CD4-positive, alpha-beta T cell (primary cell): ENCODE data around the gene TOMT. TPM values are rescaled to one million over a fixed set of nuclear protein-coding genes. Genes with fewer than 3 reads are reported as not detected.

ENCODE experiments used
- ATAC-seq: fragments of 200-7000 bp; cut with Tn5 transposase; one replicate; pipeline ENCODE4 v1.10.0; 2022; ENCODE audit warnings: mild to moderate bottlenecking; ENCODE audit not compliant: poor library complexity
- CTCF ChIA-PET: fragments of 350-600 bp; sonication (Branson Sonifier 250); formaldehyde crosslinking; loops from one replicate; lab custom pipeline; 2021; ENCODE audit warnings: antibody characterized with exemption, inconsistent platforms; lab: Charles Lee
- POLR2A ChIA-PET: fragments of 350-600 bp; sonication (Branson Sonifier 250); formaldehyde crosslinking; loops from one replicate; lab custom pipeline; 2021; ENCODE audit warnings: antibody characterized with exemption, inconsistent platforms; lab: Charles Lee
- DNase-seq, 14 experiments: peaks; one replicate each; pipeline ENCODE4 v3.0.0-alpha.2; 2013 to 2020; ENCODE audit warnings: mixed read lengths in 2 of 14
- H3K27ac ChIP-seq, 2 donors: one replicate each; pipeline versions ENCODE4 v1.5.1 to v1.7.0; 2013; ENCODE audit warnings: low read length in 2 of 2, low read depth in 1 of 2, mild to moderate bottlenecking in 1 of 2
- H3K27me3 ChIP-seq, 2 experiments: 1 replicate in 1 of 2; 2 replicates in 1 of 2; pipeline versions ENCODE4 v1.6.1 to v1.7.0; 2013; ENCODE audit warnings: low read length in 2 of 2, control low read depth in 1 of 2, mild to moderate bottlenecking in 1 of 2, moderate library complexity in 1 of 2; ENCODE audit not compliant: insufficient read depth in 2 of 2, control insufficient read depth in 1 of 2
- H3K36me3 ChIP-seq: one replicate; pipeline ENCODE4 v1.6.1; 2013; ENCODE audit warnings: low read length, control low read depth; ENCODE audit not compliant: insufficient read depth
- H3K4me1 ChIP-seq: one replicate; pipeline ENCODE4 v1.6.1; 2013; ENCODE audit warnings: low read length, control low read depth; ENCODE audit not compliant: insufficient read depth
- H3K4me3 ChIP-seq: one replicate; pipeline ENCODE4 v1.5.1; 2013; ENCODE audit warnings: mild to moderate bottlenecking, low read length, moderate library complexity
- H3K9me3 ChIP-seq, 2 experiments: 1 replicate in 1 of 2; 2 replicates in 1 of 2; pipeline versions ENCODE4 v1.6.1 to v1.7.0; 2013; ENCODE audit warnings: low read length in 2 of 2, mild to moderate bottlenecking in 2 of 2, control low read depth in 1 of 2, moderate library complexity in 1 of 2; ENCODE audit not compliant: control insufficient read depth in 1 of 2, insufficient read depth in 1 of 2
- H3K27ac Mint-ChIP-seq: one replicate; pipeline ENCODE4 v1.8.0; 2020; ENCODE audit warnings: mixed read lengths
- H3K27me3 Mint-ChIP-seq: one replicate; pipeline ENCODE4 v1.8.0; 2021; ENCODE audit warnings: mixed read lengths
- H3K36me3 Mint-ChIP-seq: one replicate; pipeline ENCODE4 v1.8.0; 2021; ENCODE audit warnings: low read depth, mixed read lengths
- H3K4me1 Mint-ChIP-seq: one replicate; pipeline ENCODE4 v1.8.0; 2021; ENCODE audit warnings: low read depth, mixed read lengths
- H3K4me3 Mint-ChIP-seq: one replicate; pipeline ENCODE4 v1.8.0; 2020; ENCODE audit warnings: mild to moderate bottlenecking, mixed read lengths
- H3K9me3 Mint-ChIP-seq: one replicate; pipeline ENCODE4 v1.8.0; 2020; ENCODE audit warnings: mixed read lengths
- intact Hi-C, 2 experiments: fragments of 100-400 bp; cut with DNase I in 1 of 2; cut with micrococcal nuclease in 1 of 2; formaldehyde crosslinking; loops; one replicate each; pipeline versions ENCODE4 v1.15.1 to v1.9.0; 2023 to 2025; cut with DNase I, micrococcal nuclease
- total RNA-seq, 174 experiments: library from RNA in 2 of 174; stranded (reverse) in 2 of 174; gene quantifications; one replicate each; pipeline ENCODE4 v1.2.3 and lab custom pipeline; 2021 to 2026
- TF ChIP-seq, protein P1 (sequence below): fragments of 200-600 bp; IDR thresholded peaks from one replicate; pipeline ENCODE4 v1.8.0; 2022; ENCODE audit warnings: antibody characterized with exemption, mild to moderate bottlenecking

The TOMT gene
- total RNA-seq, 2 experiments from 2014 or later: not detected

DNA sequence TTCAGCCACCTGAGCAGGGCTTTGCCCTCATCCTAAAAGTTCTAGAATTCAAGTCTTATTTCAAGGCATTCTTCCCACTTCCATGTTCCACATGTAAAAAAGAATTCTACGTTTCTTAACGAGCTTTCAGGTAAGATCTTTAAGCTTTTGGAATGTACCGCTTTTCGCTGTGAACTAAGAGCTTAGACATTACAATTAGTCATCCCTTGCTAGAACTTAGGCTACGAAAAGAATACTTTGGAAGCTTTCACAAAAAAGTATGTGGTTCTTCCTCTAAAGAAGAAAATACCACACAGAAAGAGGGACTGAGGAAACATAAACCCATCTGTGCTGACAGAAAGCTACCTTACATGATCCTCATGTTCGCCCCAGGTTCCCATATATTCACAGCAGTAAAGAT lies 27.2 kb upstream of the TOMT start:
- TF ChIP-seq, protein P1, sequence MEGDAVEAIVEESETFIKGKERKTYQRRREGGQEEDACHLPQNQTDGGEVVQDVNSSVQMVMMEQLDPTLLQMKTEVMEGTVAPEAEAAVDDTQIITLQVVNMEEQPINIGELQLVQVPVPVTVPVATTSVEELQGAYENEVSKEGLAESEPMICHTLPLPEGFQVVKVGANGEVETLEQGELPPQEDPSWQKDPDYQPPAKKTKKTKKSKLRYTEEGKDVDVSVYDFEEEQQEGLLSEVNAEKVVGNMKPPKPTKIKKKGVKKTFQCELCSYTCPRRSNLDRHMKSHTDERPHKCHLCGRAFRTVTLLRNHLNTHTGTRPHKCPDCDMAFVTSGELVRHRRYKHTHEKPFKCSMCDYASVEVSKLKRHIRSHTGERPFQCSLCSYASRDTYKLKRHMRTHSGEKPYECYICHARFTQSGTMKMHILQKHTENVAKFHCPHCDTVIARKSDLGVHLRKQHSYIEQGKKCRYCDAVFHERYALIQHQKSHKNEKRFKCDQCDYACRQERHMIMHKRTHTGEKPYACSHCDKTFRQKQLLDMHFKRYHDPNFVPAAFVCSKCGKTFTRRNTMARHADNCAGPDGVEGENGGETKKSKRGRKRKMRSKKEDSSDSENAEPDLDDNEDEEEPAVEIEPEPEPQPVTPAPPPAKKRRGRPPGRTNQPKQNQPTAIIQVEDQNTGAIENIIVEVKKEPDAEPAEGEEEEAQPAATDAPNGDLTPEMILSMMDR: no peak
- CTCF ChIA-PET: interaction anchor here (1.3 to 2.5 kb wide), 3 partner anchors 12 to 53 kb away, joined by 4 to 9 read pairs (median 4); no protein-coding TSS in a partner anchor
- ATAC-seq: no peak
- H3K27me3 ChIP-seq: no peaks in the 10 kb centered on the region
- H3K9me3 ChIP-seq: no peaks in the 10 kb centered on the region
- no peak overlapping the region for H3K4me3 ChIP-seq
- H3K27ac ChIP-seq: no peak overlapping the region
- peaks cover 3% of the 10 kb centered on the region for H3K36me3 ChIP-seq
- Mint-ChIP-seq H3K9me3 (no peaks in the 10 kb centered on the region), H3K27ac (peak overlapping the region; percentile 92), H3K36me3 (peaks cover 12% of the 10 kb centered on the region), H3K4me1 (peaks cover 46% of the 10 kb centered on the region), H3K4me3 (peak overlapping the region; percentile 61), H3K27me3 (no peaks in the 10 kb centered on the region)
- DNase-seq: no peak
- H3K4me1 ChIP-seq: peaks cover 34% of the 10 kb centered on the region
- intact Hi-C loops: no loop called here
- POLR2A ChIA-PET: interaction anchor here (1.2 to 2.9 kb wide), 3 partner anchors 34 to 53 kb away, joined by 4 to 31 read pairs (median 6); partner anchors contain the start of gene ANAPC15

DNA sequence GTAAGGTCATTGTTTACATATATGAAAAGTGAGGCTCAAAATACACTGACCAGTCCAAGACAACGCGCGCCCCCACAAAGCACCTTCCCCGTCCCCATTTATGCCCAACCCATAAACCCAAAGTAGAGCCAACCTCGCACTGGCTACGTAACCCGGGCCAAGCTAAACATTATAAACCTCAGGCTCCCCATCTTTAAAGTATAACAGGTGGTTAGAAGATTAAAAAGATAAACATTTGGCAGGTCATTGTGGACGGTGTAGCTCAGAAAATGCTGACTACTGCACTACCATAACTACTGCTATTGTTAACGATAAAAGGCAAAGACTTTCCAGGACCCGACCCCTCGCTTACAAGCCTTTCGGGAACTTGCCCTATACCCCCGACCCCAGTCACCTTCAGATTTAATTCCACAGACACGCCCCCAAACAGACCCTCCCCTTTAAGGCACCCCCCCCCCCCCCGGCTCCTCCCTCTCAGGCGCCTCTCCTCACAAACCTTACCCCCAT lies 25.9 kb upstream of the TOMT start:
- H3K36me3 ChIP-seq: peaks cover 3% of the 10 kb centered on the region
- Mint-ChIP-seq H3K36me3 (peaks cover 12% of the 10 kb centered on the region), H3K4me3 (peak overlapping the region; percentile 95), H3K9me3 (no peaks in the 10 kb centered on the region), H3K4me1 (peaks cover 46% of the 10 kb centered on the region), H3K27ac (peak overlapping the region; percentile 92), H3K27me3 (no peaks in the 10 kb centered on the region)
- intact Hi-C loops: loop anchor here (1.0 to 2.0 kb wide), 5 partner anchors 23 to 143 kb away; partner anchors contain the start of genes ANAPC15 (in 2 of the 2) and LAMTOR1 (in 1 of the 2)
- ChIA-PET POLR2A (interaction anchor here (0.6 to 2.9 kb wide), 7 partner anchors 11 to 149 kb away, joined by 3 to 31 read pairs (median 3); no protein-coding TSS in a partner anchor), CTCF (interaction anchor here (1.2 to 2.5 kb wide), 3 partner anchors 11 to 55 kb away, joined by 3 to 9 read pairs (median 4); no protein-coding TSS in a partner anchor)
- DNase-seq (peak in 4 of 14 experiments; percentile 19 to 73 (median 48)), ATAC-seq (peak; percentile 21)
- H3K4me3 ChIP-seq: peak overlapping the region; percentile 73
- peaks cover 34% of the 10 kb centered on the region for H3K4me1 ChIP-seq
- H3K27me3 ChIP-seq: no peaks in the 10 kb centered on the region
- TF ChIP-seq, protein P1: no peak
- no peaks in the 10 kb centered on the region for H3K9me3 ChIP-seq
- H3K27ac ChIP-seq: peak overlapping the region; percentile 82 to 93

DNA sequence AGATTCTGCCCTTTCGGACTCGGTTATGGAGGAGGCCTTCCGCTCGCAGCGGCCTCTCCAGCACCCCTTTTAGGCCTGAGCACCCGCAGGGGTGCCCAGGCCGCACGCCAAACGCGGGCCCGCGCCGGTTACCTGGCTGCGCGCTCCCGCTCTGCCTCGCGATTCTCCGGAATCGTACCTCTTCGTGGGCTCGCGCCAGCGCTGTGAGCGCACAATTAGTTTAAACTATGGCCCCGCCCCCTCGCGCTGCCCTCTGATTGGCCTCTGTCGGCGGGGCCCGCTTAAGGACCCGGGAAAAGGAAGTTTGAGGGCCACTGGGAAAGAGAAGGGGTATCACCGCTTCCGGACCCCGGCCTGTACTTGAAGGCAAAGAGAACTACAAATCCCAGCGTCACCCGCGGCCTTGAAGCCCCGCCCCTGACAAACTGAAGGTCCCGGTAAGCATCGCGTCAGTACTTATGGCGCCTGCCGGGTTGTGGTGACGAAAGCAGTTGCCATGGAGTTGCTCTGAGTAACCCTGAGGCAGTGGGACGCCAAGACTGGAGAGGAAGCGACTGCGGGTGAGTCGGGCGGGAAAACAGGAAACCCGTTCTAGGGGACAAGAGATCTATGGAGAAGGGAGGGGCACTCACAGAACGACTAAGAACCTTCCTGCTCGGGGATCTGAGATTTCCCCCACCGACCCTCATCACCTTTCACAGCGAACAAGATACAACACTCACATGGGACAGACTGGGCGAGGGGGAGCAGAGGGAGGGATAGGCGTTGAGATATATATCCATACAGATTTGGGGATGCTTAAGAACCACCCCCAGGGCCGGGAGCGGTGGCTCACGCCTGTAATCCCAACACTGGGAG lies 25.2 kb upstream of the TOMT start, which contains the start of the genes LRRC51 and NUMA1:
Gene LRRC51 (plus strand): TSS at position 525 of the 858 bp plus-strand sequence. CDS start 8,234 bp downstream, outside the sequence.
Gene NUMA1 (minus strand): TSS at position 217 of the 858 bp plus-strand sequence. CDS start 44,599 bp downstream, outside the sequence.
- intact Hi-C loops: loop anchor here (1.0 to 2.0 kb wide), 5 partner anchors 23 to 143 kb away; partner anchors contain the start of genes ANAPC15 (in 2 of the 2) and LAMTOR1 (in 1 of the 2)
- Histone ChIP-seq H3K4me3 (peak within 1 kb of the TSS; percentile 73), H3K36me3 (peaks cover 8% of the 10 kb centered on the region), H3K4me1 (peaks cover 31% of the 10 kb centered on the region), H3K27ac (peak within 1 kb of the TSS; percentile 82 to 93), H3K27me3 (no peaks in the 10 kb centered on the region), H3K9me3 (no peaks in the 10 kb centered on the region)
- Mint-ChIP-seq H3K4me3 (peak within 1 kb of the TSS; percentile 95), H3K27ac (peak within 1 kb of the TSS; percentile 92), H3K9me3 (no peaks in the 10 kb centered on the region), H3K36me3 (peaks cover 12% of the 10 kb centered on the region), H3K27me3 (no peaks in the 10 kb centered on the region), H3K4me1 (peaks cover 40% of the 10 kb centered on the region)
- ATAC-seq: peak; percentile 84
- TF ChIP-seq, protein P1: no peak
- ChIA-PET CTCF (interaction anchor here (1.2 to 2.5 kb wide), 3 partner anchors 11 to 56 kb away, joined by 3 to 18 read pairs (median 5); no protein-coding TSS in a partner anchor), POLR2A (interaction anchor here (0.9 to 2.9 kb wide), 4 partner anchors 10 to 41 kb away, joined by 3 to 44 read pairs (median 17); no protein-coding TSS in a partner anchor)
- peak; percentile 97 to 100 (median 99) for DNase-seq
